HCT116 (cell line): ENCODE measurements around the gene LMNTD1. TPM values are rescaled to one million over a fixed set of nuclear protein-coding genes. Genes with fewer than 3 reads are reported as not detected.

Source experiments
- ATAC-seq: fragments of 200-7000 bp; cut with Tn5 transposase; 2 replicates; pipeline ENCODE4 v1.9.1; 2020; ENCODE audit warnings: mild to moderate bottlenecking, moderate library complexity
- BruUV-seq: library from RNA; stranded (reverse); fragments of 400-500 nt; replicated peaks from 2 replicates; lab custom pipeline; 2021; lab: Mats Ljungman, UMichigan
- CTCF ChIA-PET: fragments of 300-600 bp; sonication (Branson Sonifier 250); formaldehyde crosslinking; loops from one replicate; lab custom pipeline; 2021; ENCODE audit warnings: antibody characterized with exemption; lab: Charles Lee
- POLR2A ChIA-PET: fragments of 300-600, 350-600 bp; sonication (Branson Sonifier 250); formaldehyde crosslinking; loops from one replicate; lab custom pipeline; 2021; ENCODE audit warnings: antibody characterized with exemption; lab: Charles Lee
- RAD21 ChIA-PET, 2 experiments: fragments of 300-600 bp; sonication (Branson Sonifier 250); formaldehyde crosslinking; loops; one replicate each; lab custom pipeline; 2023; ENCODE audit warnings: low total read pairs in 2 of 2; ENCODE audit not compliant: uncharacterized antibody in 2 of 2, unreplicated experiment in 2 of 2, low non-redundant PET in 1 of 2; lab: Charles Lee
- DNase-seq: peaks from one replicate; pipeline ENCODE4 v3.0.0-alpha.2; 2010; ENCODE audit warnings: low read depth, low spot score
- H2AFZ ChIP-seq: fragments of 200-600 bp; shearing (Covaris generic), sonication (generic); 2 replicates; pipeline ENCODE4 v1.6.1; 2017; ENCODE audit warnings: low read depth, mixed run types, mixed read lengths, antibody characterized with exemption, low read length; ENCODE audit not compliant: poor library complexity, severe bottlenecking
- H3K27ac ChIP-seq: 2 replicates; pipeline ENCODE4 v1.5.1; 2012; ENCODE audit warnings: low read depth, low read length
- H3K27me3 ChIP-seq: fragments of 200-600 bp; sonication (generic); 2 replicates; pipeline ENCODE4 v1.6.1; 2016; ENCODE audit warnings: mixed run types, low read length, mixed read lengths; ENCODE audit not compliant: insufficient read depth
- H3K36me3 ChIP-seq, 2 experiments: fragments of 200-500 bp in 1 of 2; fragments of 200-600 bp in 1 of 2; sonication (Bioruptor generic) in 1 of 2; sonication (generic) in 1 of 2; 2 replicates each; pipeline versions ENCODE4 v1.5.1 to v1.6.1; 2014 to 2016; ENCODE audit warnings: low read length in 2 of 2, inconsistent platforms in 1 of 2, mixed read lengths in 1 of 2, mixed run types in 1 of 2; ENCODE audit not compliant: insufficient read depth in 2 of 2, control insufficient read depth in 1 of 2
- H3K4me1 ChIP-seq, 2 experiments: fragments of 200-600 bp in 1 of 2; sonication (generic) in 1 of 2; 2 replicates each; pipeline versions ENCODE4 v1.5.1 to v1.6.1; 2012 to 2017; ENCODE audit warnings: low read length in 2 of 2, inconsistent platforms in 1 of 2, mild to moderate bottlenecking in 1 of 2, mixed read lengths in 1 of 2, mixed run types in 1 of 2, moderate library complexity in 1 of 2; ENCODE audit not compliant: insufficient read depth in 2 of 2, control insufficient read depth in 1 of 2
- H3K4me2 ChIP-seq: fragments of 200-600 bp; sonication (generic); 2 replicates; pipeline ENCODE4 v1.6.1; 2017; ENCODE audit warnings: mixed run types, low read length, mixed read lengths
- H3K4me3 ChIP-seq, 2 experiments: fragments of 200-600 bp in 1 of 2; sonication (generic) in 1 of 2; replicated peaks in 1 of 2; 2 replicates each; pipeline ENCODE4 v1.5.1; 2011 to 2016; ENCODE audit warnings: low read length in 2 of 2, control low read depth in 1 of 2, low read depth in 1 of 2, mild to moderate bottlenecking in 1 of 2, mixed read lengths in 1 of 2, mixed run types in 1 of 2
- H3K79me2 ChIP-seq: fragments of 200-600 bp; sonication (generic); 2 replicates; pipeline ENCODE4 v1.6.1; 2017; ENCODE audit warnings: mild to moderate bottlenecking, mixed run types, low read length, moderate library complexity, mixed read lengths; ENCODE audit not compliant: insufficient read depth
- H3K9ac ChIP-seq: fragments of 200-600 bp; sonication (generic); 2 replicates; pipeline ENCODE4 v1.6.1; 2016; ENCODE audit warnings: low read length, mixed read lengths
- H3K9me2 ChIP-seq: fragments of 200-600 bp; sonication (generic), shearing (Covaris generic); 2 replicates; pipeline ENCODE4 v1.6.1; 2017; ENCODE audit warnings: mixed run types, mild to moderate bottlenecking, moderate library complexity; ENCODE audit not compliant: insufficient read depth
- H3K9me3 ChIP-seq, 2 experiments: fragments of 200-500 bp in 1 of 2; fragments of 200-600 bp in 1 of 2; sonication (Bioruptor generic) in 1 of 2; sonication (generic) in 1 of 2; 2 replicates each; pipeline ENCODE4 v1.6.1; 2014 to 2017; ENCODE audit warnings: low read length in 2 of 2, mixed read lengths in 2 of 2, inconsistent platforms in 1 of 2, low read depth in 1 of 2, mild to moderate bottlenecking in 1 of 2, mixed run types in 1 of 2, moderate library complexity in 1 of 2; ENCODE audit not compliant: control insufficient read depth in 1 of 2, insufficient read depth in 1 of 2
- H4K20me1 ChIP-seq: fragments of 200-600 bp; sonication (generic), shearing (Covaris generic); 2 replicates; pipeline ENCODE4 v1.6.1; 2017; ENCODE audit warnings: mixed run types, mild to moderate bottlenecking, moderate library complexity; ENCODE audit not compliant: insufficient read depth
- CBX3 ChIP-seq: IDR thresholded peaks from 2 replicates; pipeline ENCODE4 v1.6.1; 2012; ENCODE audit warnings: low read depth
- CEBPB ChIP-seq: IDR thresholded peaks from 2 replicates; pipeline ENCODE4 v1.6.1; 2012; ENCODE audit warnings: low read depth
- EGR1 ChIP-seq: IDR thresholded peaks from 2 replicates; pipeline ENCODE4 v1.6.1; 2012; ENCODE audit warnings: low read depth
- ELF1 ChIP-seq: IDR thresholded peaks from 2 replicates; pipeline ENCODE4 v1.6.1; 2012; ENCODE audit warnings: low read depth, borderline replicate concordance
- EZH2phosphoT487 ChIP-seq: fragments of 200-600 bp; IDR thresholded peaks from 2 replicates; pipeline ENCODE4 v1.6.1; 2018; ENCODE audit warnings: antibody characterized with exemption, borderline replicate concordance
- JUND ChIP-seq: IDR thresholded peaks from 2 replicates; pipeline ENCODE4 v1.6.1; 2012
- POLR2AphosphoS5 ChIP-seq: IDR thresholded peaks from 2 replicates; pipeline ENCODE4 v1.6.1; 2011; ENCODE audit warnings: mild to moderate bottlenecking, low read depth, low read length, moderate library complexity
- SIN3A ChIP-seq: IDR thresholded peaks from 2 replicates; pipeline ENCODE4 v1.6.1; 2012; ENCODE audit warnings: low read depth
- SP1 ChIP-seq: IDR thresholded peaks from 2 replicates; pipeline ENCODE4 v1.6.1; 2012; ENCODE audit warnings: low read depth
- SRF ChIP-seq: IDR thresholded peaks from 2 replicates; pipeline ENCODE4 v1.6.1; 2012; ENCODE audit warnings: low read depth
- TCF7L2 ChIP-seq: IDR thresholded peaks from 2 replicates; pipeline ENCODE4 v1.7.0; 2011; ENCODE audit warnings: borderline replicate concordance, inconsistent platforms; ENCODE audit not compliant: insufficient read depth, insufficient read length; ENCODE audit errors: extremely low read depth
- YY1 ChIP-seq: IDR thresholded peaks from 2 replicates; pipeline ENCODE4 v1.6.1; 2011; ENCODE audit warnings: low read length, low read depth, moderate library complexity, mild to moderate bottlenecking; ENCODE audit not compliant: insufficient replicate concordance; ENCODE audit errors: extremely low read depth
- ZNF274 ChIP-seq: fragments of 200-500 bp; sonication (Bioruptor generic); IDR thresholded peaks from 2 replicates; pipeline ENCODE4 v1.6.1; 2014; ENCODE audit warnings: mild to moderate bottlenecking, low read depth, low read length, inconsistent platforms
- intact Hi-C: fragments of 100-400 bp; cut with micrococcal nuclease; formaldehyde crosslinking; loops from 2 replicates; pipeline ENCODE4 v1.10.0; 2022
- total RNA-seq: library from RNA; stranded (reverse); gene quantifications from one replicate; pipeline ENCODE4 v1.2.1, GENCODE V29; 2021; ENCODE audit not compliant: unreplicated experiment
- TF ChIP-seq, protein P1 (sequence below): IDR thresholded peaks from 2 replicates; pipeline ENCODE4 v1.6.1; 2012
- TF ChIP-seq, protein P2 (sequence below): IDR thresholded peaks from 2 replicates; pipeline ENCODE4 v1.6.1; 2011; ENCODE audit warnings: mild to moderate bottlenecking, low read length, moderate library complexity; ENCODE audit not compliant: insufficient replicate concordance; ENCODE audit errors: extremely low read depth
- TF ChIP-seq, protein P3 (sequence below), 3 experiments: fragments of 200-600 bp in 1 of 3; sonication (generic) in 1 of 3; IDR thresholded peaks in 2 of 3; conservative IDR thresholded peaks in 1 of 3; 2 replicates each; pipeline ENCODE4 v1.5.1; 2012 to 2017; ENCODE audit warnings: low read depth in 2 of 3, low read length in 2 of 3, antibody characterized with exemption in 1 of 3, borderline replicate concordance in 1 of 3, control low read depth in 1 of 3, mild to moderate bottlenecking in 1 of 3, mixed read lengths in 1 of 3, mixed run types in 1 of 3, moderate library complexity in 1 of 3; ENCODE audit not compliant: insufficient read depth in 1 of 3

The LMNTD1 gene
- total RNA-seq, 1 experiment from 2014 or later = not detected

DNA sequence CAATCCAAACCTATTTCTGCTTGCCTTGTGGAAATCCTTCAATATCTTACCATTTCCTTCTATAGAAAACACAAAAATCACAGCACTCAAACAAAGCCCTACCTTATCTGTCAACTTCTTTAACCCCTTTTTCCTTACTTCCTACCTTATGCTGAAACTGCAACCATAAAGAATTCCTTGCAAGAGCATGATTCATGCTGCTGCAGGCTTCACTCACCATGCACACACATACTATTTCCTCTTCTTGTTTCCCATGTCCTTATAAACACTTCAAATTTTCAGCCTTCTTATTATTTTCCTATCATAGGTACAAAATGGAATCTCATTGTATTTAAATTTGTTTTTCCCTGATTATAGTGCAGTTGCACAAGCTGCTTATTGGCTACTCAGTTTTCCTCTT is 23.3 kb downstream of the LMNTD1 start:
- no peaks in the 10 kb centered on the region for H4K20me1 ChIP-seq
- H2AFZ ChIP-seq = no peak overlapping the region
- ATAC-seq = no peak
- H3K9ac ChIP-seq = no peak overlapping the region
- CTCF ChIA-PET = no interaction called here
- no peaks in the 10 kb centered on the region for H3K79me2 ChIP-seq
- POLR2A ChIA-PET = no interaction called here
- H3K27ac ChIP-seq = no peak overlapping the region
- TF ChIP-seq JUND (no peak), SP1 (no peak), YY1 (no peak), SRF (no peak), EGR1 (no peak), CEBPB (no peak), TCF7L2 (no peak), SIN3A (no peak), POLR2AphosphoS5 (no peak), ZNF274 (no peak), ELF1 (no peak), CBX3 (no peak), EZH2phosphoT487 (no peak)
- TF ChIP-seq, protein P1, sequence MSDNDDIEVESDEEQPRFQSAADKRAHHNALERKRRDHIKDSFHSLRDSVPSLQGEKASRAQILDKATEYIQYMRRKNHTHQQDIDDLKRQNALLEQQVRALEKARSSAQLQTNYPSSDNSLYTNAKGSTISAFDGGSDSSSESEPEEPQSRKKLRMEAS = no peak
- TF ChIP-seq, protein P2, sequence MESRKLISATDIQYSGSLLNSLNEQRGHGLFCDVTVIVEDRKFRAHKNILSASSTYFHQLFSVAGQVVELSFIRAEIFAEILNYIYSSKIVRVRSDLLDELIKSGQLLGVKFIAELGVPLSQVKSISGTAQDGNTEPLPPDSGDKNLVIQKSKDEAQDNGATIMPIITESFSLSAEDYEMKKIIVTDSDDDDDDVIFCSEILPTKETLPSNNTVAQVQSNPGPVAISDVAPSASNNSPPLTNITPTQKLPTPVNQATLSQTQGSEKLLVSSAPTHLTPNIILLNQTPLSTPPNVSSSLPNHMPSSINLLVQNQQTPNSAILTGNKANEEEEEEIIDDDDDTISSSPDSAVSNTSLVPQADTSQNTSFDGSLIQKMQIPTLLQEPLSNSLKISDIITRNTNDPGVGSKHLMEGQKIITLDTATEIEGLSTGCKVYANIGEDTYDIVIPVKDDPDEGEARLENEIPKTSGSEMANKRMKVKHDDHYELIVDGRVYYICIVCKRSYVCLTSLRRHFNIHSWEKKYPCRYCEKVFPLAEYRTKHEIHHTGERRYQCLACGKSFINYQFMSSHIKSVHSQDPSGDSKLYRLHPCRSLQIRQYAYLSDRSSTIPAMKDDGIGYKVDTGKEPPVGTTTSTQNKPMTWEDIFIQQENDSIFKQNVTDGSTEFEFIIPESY = no peak
- TF ChIP-seq, protein P3, sequence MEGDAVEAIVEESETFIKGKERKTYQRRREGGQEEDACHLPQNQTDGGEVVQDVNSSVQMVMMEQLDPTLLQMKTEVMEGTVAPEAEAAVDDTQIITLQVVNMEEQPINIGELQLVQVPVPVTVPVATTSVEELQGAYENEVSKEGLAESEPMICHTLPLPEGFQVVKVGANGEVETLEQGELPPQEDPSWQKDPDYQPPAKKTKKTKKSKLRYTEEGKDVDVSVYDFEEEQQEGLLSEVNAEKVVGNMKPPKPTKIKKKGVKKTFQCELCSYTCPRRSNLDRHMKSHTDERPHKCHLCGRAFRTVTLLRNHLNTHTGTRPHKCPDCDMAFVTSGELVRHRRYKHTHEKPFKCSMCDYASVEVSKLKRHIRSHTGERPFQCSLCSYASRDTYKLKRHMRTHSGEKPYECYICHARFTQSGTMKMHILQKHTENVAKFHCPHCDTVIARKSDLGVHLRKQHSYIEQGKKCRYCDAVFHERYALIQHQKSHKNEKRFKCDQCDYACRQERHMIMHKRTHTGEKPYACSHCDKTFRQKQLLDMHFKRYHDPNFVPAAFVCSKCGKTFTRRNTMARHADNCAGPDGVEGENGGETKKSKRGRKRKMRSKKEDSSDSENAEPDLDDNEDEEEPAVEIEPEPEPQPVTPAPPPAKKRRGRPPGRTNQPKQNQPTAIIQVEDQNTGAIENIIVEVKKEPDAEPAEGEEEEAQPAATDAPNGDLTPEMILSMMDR (IDR thresholded peaks at IDR 0.05 in 2 of 3, conservative IDR thresholded peaks at IDR 0.05 in 1 of 3; ENCODE audit: borderline replicate concordance in 1 of 3, insufficient read depth in 1 of 3, low read depth in 2 of 3, low read length in 2 of 3) = no peak
- TF ChIP-seq, all 23 proteins: peak for 0
- Histone ChIP-seq H3K4me2 (no peak overlapping the region), H3K9me3 (no peaks in the 10 kb centered on the region), H3K4me3 (no peak overlapping the region), H3K4me1 (no peaks in the 10 kb centered on the region), H3K36me3 (no peaks in the 10 kb centered on the region), H3K27me3 (no peaks in the 10 kb centered on the region), H3K9me2 (no peaks in the 10 kb centered on the region)
- no TSS peak for BruUV-seq
- RAD21 ChIA-PET = no interaction called here
- no peak for DNase-seq
- intact Hi-C loops = no loop called here
